Body of pancreas (tissue), 4 donors: Measurements from ENCODE around the gene IQSEC1. TPM values are rescaled to one million over a fixed set of nuclear protein-coding genes. Genes with fewer than 3 reads are reported as not detected.
"Not testable (repeated sequence)": the region's sequence is repeated elsewhere in the genome, so short reads cannot be mapped to it uniquely, and the experiment has no call there.

Experiments
- ATAC-seq: fragments of 150-250 bp; one replicate; pipeline ENCODE4 v1.9.1; 2016
- DNase-seq, 4 donors: peaks; one replicate each; pipeline ENCODE4 v3.0.0-alpha.2; 2019
- H3K27ac ChIP-seq, 4 donors: fragments of 200-600 bp; sonication (generic); 1 replicate in 3 of 4; 2 replicates in 1 of 4; pipeline versions ENCODE4 v1.5.1 to v1.6.1; 2016 to 2019; ENCODE audit warnings: mild to moderate bottlenecking in 1 of 4, mixed read lengths in 1 of 4, moderate library complexity in 1 of 4
- H3K27me3 ChIP-seq, 2 donors: fragments of 200-600 bp; sonication (generic); one replicate each; pipeline ENCODE4 v1.6.0; 2016; ENCODE audit warnings: mild to moderate bottlenecking in 1 of 2
- H3K36me3 ChIP-seq, 2 donors: fragments of 200-600 bp; sonication (generic); replicated peaks in 1 of 2; 2 replicates each; pipeline ENCODE4 v1.5.1; 2016; ENCODE audit warnings: low read depth in 2 of 2; ENCODE audit not compliant: insufficient read depth in 1 of 2
- H3K4me1 ChIP-seq: fragments of 200-600 bp; sonication (generic); one replicate; pipeline ENCODE4 v1.6.0; 2016
- H3K4me3 ChIP-seq, 2 donors: fragments of 200-600 bp; sonication (generic); 1 replicate in 1 of 2; 2 replicates in 1 of 2; pipeline ENCODE4 v1.5.1; 2016 to 2019
- H3K9me3 ChIP-seq, 3 donors: fragments of 200-600 bp; sonication (generic); 1 replicate in 2 of 3; 2 replicates in 1 of 3; pipeline ENCODE4 v1.5.1; 2016
- CTCF ChIP-seq, 7 experiments: fragments of 450-650 bp in 4 of 7; fragments of 200-600 bp in 3 of 7; sonication (generic) in 3 of 7; IDR thresholded peaks; one replicate each; pipeline ENCODE4 v1.5.1; 2016 to 2019; ENCODE audit warnings: antibody characterized with exemption in 7 of 7
- POLR2A ChIP-seq, 3 donors: fragments of 450-650 bp; IDR thresholded peaks; one replicate each; pipeline ENCODE4 v1.6.1; 2016; ENCODE audit warnings: antibody characterized with exemption in 3 of 3, mild to moderate bottlenecking in 2 of 3
- WGBS, 2 donors: methylation state at CpG; one replicate each; pipeline ENCODE4 v1.1.5; 2017; 5-methylcytosine and 5-hydroxymethylcytosine counted together
- intact Hi-C: fragments of 100-400 bp; cut with DNase I; formaldehyde crosslinking; loops from one replicate; pipeline ENCODE4 v1.15.1; 2023
- total RNA-seq, 2 donors: library from RNA; depleted of rRNA; stranded (reverse); fragments of >200 nt; gene quantifications; one replicate each; pipeline ENCODE4 v1.1.0, GENCODE V29; 2016

IQSEC1 gene
- total RNA-seq, 2 donors from 2014 or later: 29.6 to 42.2 TPM

GRCh38 chr3:12862387-12862786 is 210.8 kb downstream of the IQSEC1 start:
- Histone ChIP-seq H3K36me3 (no peaks in the 10 kb centered on the region), H3K4me3 (no peak overlapping the region), H3K27me3 (no peaks in the 10 kb centered on the region), H3K9me3 (no peaks in the 10 kb centered on the region), H3K4me1 (no peaks in the 10 kb centered on the region), H3K27ac (no peak overlapping the region)
- intact Hi-C loops: no loop called here
- DNase-seq (no peak), ATAC-seq (no peak)
- no peak for TF ChIP-seq POLR2A (IDR thresholded peaks at IDR 0.05)
- TF ChIP-seq CTCF (IDR thresholded peaks at IDR 0.05): no peak
- 89 to 90% methylated on average over 8 of the region's 8 CpGs for WGBS, 2 donors

- DNase-seq (no peak), ATAC-seq (no peak)
- H3K4me1 ChIP-seq: no peaks in the 10 kb centered on the region
- H3K36me3 ChIP-seq: no peaks in the 10 kb centered on the region
- no peaks in the 10 kb centered on the region for H3K27me3 ChIP-seq
- no peak for TF ChIP-seq CTCF (IDR thresholded peaks at IDR 0.05)
- TF ChIP-seq POLR2A (IDR thresholded peaks at IDR 0.05): no peak
- no peaks in the 10 kb centered on the region for H3K9me3 ChIP-seq
- intact Hi-C loops: no loop called here
- H3K27ac ChIP-seq: no peak overlapping the region
- WGBS, 2 donors: 77 to 80% methylated on average over 5 of the region's 5 CpGs
- H3K4me3 ChIP-seq: no peak overlapping the region
Observed at GRCh38 chr3:12861611-12862010, 211.6 kb downstream of the IQSEC1 start.

- no peak for DNase-seq
- 70 to 79% methylated on average over 7 of the region's 7 CpGs for WGBS, 2 donors
- H3K9me3 ChIP-seq: no peaks in the 10 kb centered on the region
- H3K27me3 ChIP-seq: no peaks in the 10 kb centered on the region
- TF ChIP-seq POLR2A (IDR thresholded peaks at IDR 0.05): no peak
- TF ChIP-seq CTCF (IDR thresholded peaks at IDR 0.05): no peak
- intact Hi-C loops: no loop called here
- no peaks in the 10 kb centered on the region for H3K36me3 ChIP-seq
- no peak for ATAC-seq
- no peak overlapping the region for H3K4me3 ChIP-seq
- no peak overlapping the region for H3K27ac ChIP-seq
- no peaks in the 10 kb centered on the region for H3K4me1 ChIP-seq
Observed at GRCh38 chr3:12859840-12860239, 213.4 kb downstream of the IQSEC1 start.

GRCh38 chr3:12856626-12857025 is 216.6 kb downstream of the IQSEC1 start:
- Histone ChIP-seq H3K36me3 (no peaks in the 10 kb centered on the region), H3K4me1 (no peaks in the 10 kb centered on the region), H3K4me3 (no peak overlapping the region), H3K27me3 (no peaks in the 10 kb centered on the region), H3K9me3 (no peaks in the 10 kb centered on the region), H3K27ac (no peak overlapping the region)
- intact Hi-C loops: no loop called here
- ATAC-seq: no peak
- no peak for TF ChIP-seq POLR2A (IDR thresholded peaks at IDR 0.05)
- TF ChIP-seq CTCF (IDR thresholded peaks at IDR 0.05): no peak
- 91 to 100% methylated on average over 1 to 5 of the region's 5 CpGs for WGBS, 2 donors
- no peak for DNase-seq

GRCh38 chr3:12854565-12854964 is 218.7 kb downstream of the IQSEC1 start:
- no peak for TF ChIP-seq POLR2A (IDR thresholded peaks at IDR 0.05)
- ATAC-seq (no peak), DNase-seq (no peak)
- intact Hi-C loops: no loop called here
- no peaks in the 10 kb centered on the region for H3K36me3 ChIP-seq
- no peak overlapping the region for H3K4me3 ChIP-seq
- H3K4me1 ChIP-seq: no peaks in the 10 kb centered on the region
- 62 to 66% methylated on average over 4 of the region's 4 CpGs for WGBS, 2 donors
- no peaks in the 10 kb centered on the region for H3K27me3 ChIP-seq
- no peak overlapping the region for H3K27ac ChIP-seq
- H3K9me3 ChIP-seq: no peaks in the 10 kb centered on the region

GRCh38 chr3:12853847-12854246 is 219.4 kb downstream of the IQSEC1 start:
- 71 to 74% methylated on average over 2 of the region's 2 CpGs for WGBS, 2 donors
- H3K27me3 ChIP-seq, H3K4me3 ChIP-seq, DNase-seq, ATAC-seq, intact Hi-C loops, H3K36me3 ChIP-seq, H3K27ac ChIP-seq, H3K9me3 ChIP-seq, H3K4me1 ChIP-seq: not testable (repeated sequence)
